ENCODE measurements around the gene RFFL.

RFFL gene

GRCh38 chr17:34981538-34982241 is 81.8 kb downstream of the RFFL start:
- intact Hi-C loops (cut with DNase I), result loop anchor here (10.0 kb wide), 1 partner anchor 557 kb away; no protein-coding TSS in a partner anchor
- DNase-seq, result no peak

GRCh38 chr17:34980681-34981537 is 82.6 kb downstream of the RFFL start:
- DNase-seq, result peak; percentile 41 to 96 (median 65)
- intact Hi-C loops (cut with DNase I), result loop anchor here (1.0 to 10.0 kb wide), 2 partner anchors 20 to 556 kb away; partner anchors contain the start of genes CCT6B and ZNF830

GRCh38 chr17:34980353-34980680 is 83.2 kb downstream of the RFFL start, which contains the start of gene LIG3:
TSS of gene LIG3 (plus strand) at chr17:34980512. CDS start at chr17:34983006, 2,494 bp downstream.
- intact Hi-C loops (cut with DNase I), result loop anchor here (1.0 to 10.0 kb wide), 2 partner anchors 19 to 556 kb away; partner anchors contain the start of genes CCT6B and ZNF830
- DNase-seq, result peak; percentile 87 to 98 (median 92)

- intact Hi-C loops (cut with DNase I), result loop anchor here (1.0 to 10.0 kb wide), 2 partner anchors 18 to 555 kb away; partner anchors contain the start of genes CCT6B and ZNF830
- DNase-seq, result no peak
Observed at GRCh38 chr17:34979650-34980352, 83.7 kb downstream of the RFFL start.

- intact Hi-C loops (cut with DNase I), result no loop called here
- DNase-seq, result no peak
Observed at GRCh38 chr17:34979153-34979552, 84.4 kb downstream of the RFFL start.

GRCh38 chr17:34974794-34975785 is 88.4 kb downstream of the RFFL start:
- DNase-seq, result no peak
- intact Hi-C loops (cut with DNase I), result no loop called here

GRCh38 chr17:34974179-34974578 is 89.3 kb downstream of the RFFL start:
- intact Hi-C loops (cut with DNase I), result no loop called here
- no peak for DNase-seq

- intact Hi-C loops (cut with DNase I), result loop anchor here (1.0 to 10.0 kb wide), 2 partner anchors 19 to 133 kb away; partner anchors contain the start of gene LIG3
Observed at GRCh38 chr17:34961093-34961911, 102.2 kb downstream of the RFFL start, which contains the start of the genes CCT6B and ZNF830. TSS of gene CCT6B (minus strand) at chr17:34961460. CDS start at chr17:34961393, 67 bp downstream. TSS of gene ZNF830 (plus strand) at chr17:34961540. CDS start at chr17:34961567, 27 bp downstream.

GRCh38 chr17:34958438-34958837 is 105.1 kb downstream of the RFFL start:
- no peak for DNase-seq
- intact Hi-C loops (cut with DNase I), result no loop called here

More at GRCh38 chr17:34961093-34961911, 102.2 kb downstream of the RFFL start, which contains the start of the genes CCT6B and ZNF830:
- DNase-seq, result peak; percentile 83 to 98 (median 92)

Measured in posterior cingulate gyrus (tissue), 11 donors.